ENCODE results near the gene TFDP2.
"Not testable (repeated sequence)": the region's sequence is repeated elsewhere in the genome, so short reads cannot be mapped to it uniquely, and the experiment has no call there.

TFDP2 gene

GRCh38 chr3:141945726-141946485 is 203.4 kb downstream of the TFDP2 start:
- in situ Hi-C loops (cut with MboI; ENCODE audit: low pct_unique_long_range_greater_than_20kb, low sequenced_read_pairs) = no loop called here
- no peak for DNase-seq

DNA sequence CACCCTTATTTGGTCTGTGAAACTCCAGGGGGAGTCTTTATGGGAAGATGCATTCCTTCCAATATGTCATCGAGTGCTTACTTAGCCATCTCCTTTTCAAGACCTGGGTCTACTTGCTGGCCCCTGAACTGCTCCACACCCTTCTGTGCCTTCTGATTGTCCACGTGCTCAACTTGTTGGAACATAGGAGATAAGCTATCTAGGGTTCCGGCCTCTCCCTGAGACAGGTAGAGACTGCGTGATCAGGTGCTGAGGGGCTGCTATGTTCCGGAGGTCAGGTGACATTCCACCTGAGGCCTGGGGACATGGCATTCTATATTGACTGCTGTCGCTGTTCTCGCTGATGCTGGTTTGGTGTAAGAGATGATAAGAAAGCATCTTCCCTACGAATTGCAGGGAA is 207.3 kb downstream of the TFDP2 start:
- in situ Hi-C loops (cut with MboI; ENCODE audit: low pct_unique_long_range_greater_than_20kb, low sequenced_read_pairs) = no loop called here
- DNase-seq = no peak

DNA sequence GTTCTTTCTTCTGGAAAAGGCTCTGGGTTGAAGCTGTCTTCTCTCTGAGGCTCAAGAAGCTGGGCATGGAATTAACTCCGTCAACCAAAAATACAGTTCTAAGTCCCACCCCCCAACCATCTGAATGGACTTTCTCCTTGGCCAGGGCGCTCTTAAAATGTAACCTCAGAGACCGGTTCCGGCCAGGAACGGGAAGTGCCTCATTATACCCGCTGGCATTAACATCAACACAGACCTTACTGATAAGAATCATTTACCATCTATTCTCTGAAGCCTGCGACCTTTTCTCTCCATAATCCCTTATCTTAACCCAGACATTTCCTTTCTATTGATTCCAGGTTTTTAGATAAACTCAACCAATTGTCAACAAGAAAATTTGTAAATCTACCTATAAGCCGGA is 208.3 kb downstream of the TFDP2 start:
- peak; percentile 92 for DNase-seq

GRCh38 chr3:141940194-141940776 is 209.1 kb downstream of the TFDP2 start:
- peak; percentile 75 for DNase-seq
- in situ Hi-C loops (cut with MboI; ENCODE audit: low pct_unique_long_range_greater_than_20kb, low sequenced_read_pairs) = no loop called here

More for the DNA sequence above, 208.3 kb downstream of the TFDP2 start:
- in situ Hi-C loops (cut with MboI; ENCODE audit: low pct_unique_long_range_greater_than_20kb, low sequenced_read_pairs) = no loop called here

DNA sequence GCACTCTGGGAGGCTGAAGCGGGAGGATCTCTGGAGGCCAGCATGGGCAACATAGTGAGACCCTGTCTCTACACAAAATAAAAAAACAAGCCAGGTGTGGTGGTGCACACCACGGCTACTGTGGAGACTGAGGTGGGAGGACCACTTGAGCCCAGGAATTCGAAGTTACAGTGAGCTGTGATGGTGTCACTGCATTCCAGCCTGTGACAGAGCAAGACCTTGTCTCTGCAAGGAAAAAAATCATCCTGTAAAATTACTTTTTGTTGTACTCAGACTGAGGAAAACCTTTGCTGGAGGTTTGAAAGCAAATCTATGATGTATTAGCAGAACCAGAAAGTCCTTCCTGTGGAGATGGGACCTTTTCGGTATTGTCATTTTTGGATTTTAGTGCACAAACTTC is 209.6 kb downstream of the TFDP2 start:
- no peak for DNase-seq
- in situ Hi-C loops (cut with MboI; ENCODE audit: low pct_unique_long_range_greater_than_20kb, low sequenced_read_pairs) = no loop called here

GRCh38 chr3:141938011-141938500 is 211.3 kb downstream of the TFDP2 start:
- no peak for DNase-seq
- in situ Hi-C loops (cut with MboI; ENCODE audit: low pct_unique_long_range_greater_than_20kb, low sequenced_read_pairs) = no loop called here

- in situ Hi-C loops (cut with MboI; ENCODE audit: low pct_unique_long_range_greater_than_20kb, low sequenced_read_pairs) = no loop called here
- DNase-seq = no peak
These were observed 215.0 kb downstream of the TFDP2 start for GRCh38 chr3:141934354-141934753.

GRCh38 chr3:141933421-141934300 is 215.7 kb downstream of the TFDP2 start:
- in situ Hi-C loops (cut with MboI; ENCODE audit: low pct_unique_long_range_greater_than_20kb, low sequenced_read_pairs) = no loop called here
- peak; percentile 38 for DNase-seq

DNA sequence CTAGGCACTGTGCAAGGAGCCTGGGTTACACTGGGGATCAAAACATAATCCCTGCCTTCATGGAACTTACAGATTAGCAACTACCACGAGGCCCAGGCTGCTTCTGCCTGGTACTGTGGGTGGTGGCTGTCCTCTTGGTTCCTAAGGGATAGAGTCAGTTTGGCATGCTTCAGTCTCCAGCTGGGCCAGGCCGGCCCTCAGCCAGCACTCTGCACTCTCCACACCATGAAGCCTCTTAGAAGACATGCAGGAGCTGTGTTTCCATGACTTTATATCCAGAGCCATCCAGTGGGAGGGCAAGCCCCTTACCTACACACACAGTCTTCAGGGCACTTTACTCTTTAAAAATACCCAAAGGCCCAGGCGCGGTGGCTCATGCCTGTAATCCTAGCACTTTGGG is 218.5 kb downstream of the TFDP2 start:
- in situ Hi-C loops (cut with MboI; ENCODE audit: low pct_unique_long_range_greater_than_20kb, low sequenced_read_pairs) = no loop called here
- no peak for DNase-seq

GRCh38 chr3:141929341-141929995 is 219.9 kb downstream of the TFDP2 start:
- DNase-seq = no peak
- in situ Hi-C loops (cut with MboI; ENCODE audit: low pct_unique_long_range_greater_than_20kb, low sequenced_read_pairs) = no loop called here

DNA sequence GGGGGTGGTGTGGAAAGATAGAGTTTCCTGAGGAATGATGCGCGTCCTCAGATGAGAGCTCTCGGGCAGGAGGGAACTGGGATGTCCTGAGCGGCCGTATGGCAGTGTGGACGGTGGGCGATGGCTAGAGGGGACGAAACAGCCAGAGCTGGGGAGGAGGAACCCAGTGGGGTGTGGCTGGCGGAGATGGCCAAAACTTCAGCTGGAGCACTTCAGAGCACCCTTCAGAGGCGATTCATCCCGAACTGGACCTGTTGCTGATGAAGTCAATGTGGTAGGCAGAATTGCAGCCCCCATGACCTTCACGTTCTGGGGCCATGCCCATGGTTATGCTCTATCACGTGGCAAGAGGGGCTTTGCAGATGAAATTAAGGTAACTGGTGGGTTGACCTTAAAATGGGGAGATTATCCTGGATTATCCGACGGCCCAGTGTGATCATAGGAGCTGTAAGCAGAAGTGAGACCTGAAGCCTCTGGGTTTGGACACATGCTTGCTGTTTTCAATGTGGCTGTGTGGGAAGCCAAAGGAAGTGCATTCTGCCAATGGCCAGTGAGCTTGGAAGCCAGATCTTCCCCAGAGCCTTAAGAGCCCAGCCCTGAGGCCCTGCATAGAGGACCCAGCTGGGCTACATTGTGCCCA is 220.6 kb downstream of the TFDP2 start:
- in situ Hi-C loops (cut with MboI; ENCODE audit: low pct_unique_long_range_greater_than_20kb, low sequenced_read_pairs) = no loop called here
- DNase-seq = no peak

- in situ Hi-C loops (cut with MboI; ENCODE audit: low pct_unique_long_range_greater_than_20kb, low sequenced_read_pairs) = no loop called here
- DNase-seq = no peak
These were observed 222.4 kb downstream of the TFDP2 start for GRCh38 chr3:141926929-141927328.

DNA sequence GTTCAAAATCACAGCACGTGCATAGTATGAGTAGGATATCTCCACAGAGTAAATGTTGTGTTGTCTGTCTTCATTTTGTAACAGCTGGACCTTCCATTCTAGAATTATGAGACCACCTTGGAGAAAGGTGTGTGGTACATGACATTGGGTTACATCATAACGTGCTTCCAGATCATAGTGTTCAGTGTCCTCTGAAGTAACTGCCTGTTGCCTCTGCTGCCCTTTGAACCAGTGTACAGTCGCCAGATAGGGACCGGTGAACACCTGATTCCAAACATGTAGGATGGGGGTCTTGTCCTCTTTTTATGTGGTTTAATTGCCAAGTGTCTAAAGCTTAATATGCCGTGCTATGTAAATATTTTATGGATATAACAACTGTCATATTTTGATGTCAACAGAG is 223.7 kb downstream of the TFDP2 start:
- in situ Hi-C loops (cut with MboI; ENCODE audit: low pct_unique_long_range_greater_than_20kb, low sequenced_read_pairs); DNase-seq: not testable (repeated sequence)

DNA sequence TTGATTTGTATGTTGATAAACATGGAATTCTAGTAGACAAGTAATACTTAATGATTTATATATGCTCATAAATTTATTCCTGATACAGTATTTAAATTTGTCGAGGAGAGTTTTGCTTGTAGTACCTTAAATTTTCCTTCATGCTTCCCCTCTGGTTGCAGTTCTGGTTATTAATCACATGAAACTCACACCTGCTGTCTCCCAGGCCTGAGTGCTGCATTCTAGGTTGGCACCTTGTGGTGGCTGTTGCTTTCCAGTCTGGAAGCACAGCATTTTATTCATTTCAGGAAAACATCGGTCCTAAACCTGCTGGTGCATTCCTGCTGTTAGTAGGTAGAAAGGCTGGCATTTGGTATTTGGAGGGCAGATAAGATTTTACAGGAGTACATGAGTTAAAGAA is 228.0 kb downstream of the TFDP2 start:
- DNase-seq = no peak
- in situ Hi-C loops (cut with MboI; ENCODE audit: low pct_unique_long_range_greater_than_20kb, low sequenced_read_pairs) = no loop called here

DNA sequence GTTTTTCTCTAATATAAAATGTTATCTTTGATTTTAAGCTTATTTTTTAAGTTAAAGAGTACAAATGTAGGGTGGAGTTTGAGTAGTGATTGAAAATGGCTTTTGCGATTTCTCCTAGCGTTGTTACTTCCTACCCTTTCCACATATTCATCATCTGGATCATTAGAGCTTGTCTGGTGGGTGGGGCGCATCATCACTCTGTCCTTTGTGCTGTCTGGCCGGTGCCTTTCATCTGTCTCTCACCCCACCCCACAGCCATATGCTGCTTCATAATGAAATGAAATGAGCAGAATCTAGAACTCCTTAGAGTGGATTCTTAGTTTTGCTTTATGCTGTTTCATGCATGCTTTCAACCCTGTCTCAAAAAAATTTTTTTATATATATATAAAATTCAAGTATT is 228.6 kb downstream of the TFDP2 start:
- in situ Hi-C loops (cut with MboI; ENCODE audit: low pct_unique_long_range_greater_than_20kb, low sequenced_read_pairs) = no loop called here
- DNase-seq = no peak

GRCh38 chr3:141915766-141916165 is 233.6 kb downstream of the TFDP2 start:
- in situ Hi-C loops (cut with MboI; ENCODE audit: low pct_unique_long_range_greater_than_20kb, low sequenced_read_pairs) = no loop called here
- DNase-seq = no peak

GRCh38 chr3:141915016-141915415 is 234.3 kb downstream of the TFDP2 start:
- in situ Hi-C loops (cut with MboI; ENCODE audit: low pct_unique_long_range_greater_than_20kb, low sequenced_read_pairs) = no loop called here
- DNase-seq = no peak

DNA sequence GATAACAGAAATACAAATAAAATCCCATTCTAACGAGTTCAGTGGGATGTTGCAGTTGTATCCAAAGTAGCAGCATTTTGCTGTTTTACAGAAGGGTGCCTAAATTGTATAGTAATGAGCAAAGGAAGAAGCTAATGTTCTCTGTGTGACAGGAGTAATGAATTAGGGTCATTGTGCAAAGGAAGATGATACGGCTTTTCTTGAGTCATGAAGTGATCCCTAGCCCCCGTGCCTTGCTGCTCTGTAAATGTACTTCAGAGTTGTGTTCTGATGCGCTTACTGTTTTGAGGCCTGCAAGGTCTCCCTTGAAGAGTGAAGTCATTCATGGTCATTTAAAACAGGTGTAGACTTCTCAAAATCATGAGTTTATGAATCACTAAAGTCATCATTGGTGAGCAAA is 235.0 kb downstream of the TFDP2 start:
- in situ Hi-C loops (cut with MboI; ENCODE audit: low pct_unique_long_range_greater_than_20kb, low sequenced_read_pairs) = no loop called here
- DNase-seq = no peak

Measured in KBM-7 (cell line).